ENCODE results near the gene ANKRD26. TPM values are rescaled to one million over a fixed set of nuclear protein-coding genes. Genes with fewer than 3 reads are reported as not detected.

Gene ANKRD26
- total and polyA plus RNA-seq, 2 of the 13 experiments (the other 11 are each of a cell fraction or from before 2014, with no cell fraction given), result 1.5 to 9.6 TPM

- TF ChIP-seq ASH2L (IDR thresholded peaks at IDR 0.05; ENCODE audit: insufficient read length, low read depth, low read length) (peak; percentile 95), FOXO4 (CRISPR knock-in tag; conservative IDR thresholded peaks at IDR 0.05) (no peak), GLI4 (CRISPR knock-in tag; IDR thresholded peaks at IDR 0.05; ENCODE audit: borderline replicate concordance) (peak; percentile 90; the same call in 1 of the 2 replicates), GATAD1 (CRISPR knock-in tag; IDR thresholded peaks at IDR 0.05) (peak; percentile 87), HNRNPLL (IDR thresholded peaks at IDR 0.05; ENCODE audit: low read depth, low read length, poor library complexity, severe bottlenecking) (peak; percentile 86), NR0B2 (CRISPR knock-in tag; IDR thresholded peaks at IDR 0.05) (no peak), ZBTB39 (CRISPR knock-in tag; IDR thresholded peaks at IDR 0.05) (no peak), ZNF547 (CRISPR knock-in tag; IDR thresholded peaks at IDR 0.05) (peak; percentile 80), YY1 (IDR thresholded peaks at IDR 0.05; ENCODE audit: insufficient read depth, insufficient replicate concordance, low read depth, low read length) (peak; percentile 42), SMYD3 (CRISPR knock-in tag; IDR thresholded peaks at IDR 0.05) (no peak), GPBP1L1 (CRISPR knock-in tag; IDR thresholded peaks at IDR 0.05) (no peak), SAP130 (CRISPR knock-in tag; IDR thresholded peaks at IDR 0.05; ENCODE audit: low read depth) (peak; percentile 70), PCBP2 (optimal IDR thresholded peaks at IDR 0.05; ENCODE audit: low read depth, low read length, poor library complexity, severe bottlenecking) (no peak), NCOA1 (CRISPR knock-in tag; IDR thresholded peaks at IDR 0.05) (no peak), FOXM1 (CRISPR knock-in tag; IDR thresholded peaks at IDR 0.05) (no peak), ONECUT2 (CRISPR knock-in tag; IDR thresholded peaks at IDR 0.05) (no peak), ZFYVE20 (CRISPR knock-in tag; IDR thresholded peaks at IDR 0.05; ENCODE audit: borderline replicate concordance, low read depth) (no peak), HMG20B (CRISPR knock-in tag; conservative IDR thresholded peaks at IDR 0.05) (no peak), ARID2 (CRISPR knock-in tag; IDR thresholded peaks at IDR 0.05; ENCODE audit: borderline replicate concordance) (peak; percentile 35; the same call in 1 of the 2 replicates), SAFB2 (CRISPR knock-in tag; IDR thresholded peaks at IDR 0.05; ENCODE audit: borderline replicate concordance, low read depth) (no peak), HNRNPUL1 (IDR thresholded peaks at IDR 0.05; ENCODE audit: low read depth, low read length) (no peak), ZNF121 (CRISPR knock-in tag; IDR thresholded peaks at IDR 0.05) (no peak)
Measured at GRCh38 chr10:27099916-27100812, at the start of gene ANKRD26 (continued).
